H4 (cell line): ENCODE results near the gene DPP6. TPM values are rescaled to one million over a fixed set of nuclear protein-coding genes. Genes with fewer than 3 reads are reported as not detected.
A peak's percentile ranks its signal among the peaks of the same experiment; 100 is the strongest.
"Not testable (repeated sequence)": the region's sequence is repeated elsewhere in the genome, so short reads cannot be mapped to it uniquely, and the experiment has no call there.

Experiments used
- DNase-seq: peaks from one replicate; pipeline ENCODE4 v3.0.0-alpha.2; 2015; ENCODE audit warnings: low spot score
- total RNA-seq: library from RNA; depleted of rRNA; stranded (reverse); fragments of >200 nt; shearing (Covaris generic); gene quantifications from 2 replicates; pipeline ENCODE4 v1.2.3, GENCODE V29; 2014

DPP6 gene
- total RNA-seq, 1 experiment from 2014 or later: 0.06 TPM

GRCh38 chr7:154656618-154657017 lies 604.4 kb downstream of the DPP6 start:
- DNase-seq: no peak

- DNase-seq: no peak
Observed at GRCh38 chr7:154666768-154667167, 614.6 kb downstream of the DPP6 start.

- no peak for DNase-seq
Observed at GRCh38 chr7:154672659-154673415, 620.6 kb downstream of the DPP6 start.

GRCh38 chr7:154674191-154674590 lies 622.0 kb downstream of the DPP6 start:
- DNase-seq: no peak

- DNase-seq: no peak
Observed at GRCh38 chr7:154675560-154675959, 623.4 kb downstream of the DPP6 start.

- DNase-seq: not testable (repeated sequence)
Observed at GRCh38 chr7:154676033-154676421, 623.8 kb downstream of the DPP6 start.

- DNase-seq: peak; percentile 59
Observed at GRCh38 chr7:154676422-154677073, 624.4 kb downstream of the DPP6 start.

- no peak for DNase-seq
Observed at GRCh38 chr7:154677454-154677853, 625.3 kb downstream of the DPP6 start.

GRCh38 chr7:154678001-154678550 lies 625.9 kb downstream of the DPP6 start:
- not testable (repeated sequence) for DNase-seq

- DNase-seq: no peak
Observed at GRCh38 chr7:154679379-154680053, 627.3 kb downstream of the DPP6 start.

- DNase-seq: no peak
Observed at GRCh38 chr7:154680894-154681659, 628.9 kb downstream of the DPP6 start.

GRCh38 chr7:154682003-154682402 lies 629.8 kb downstream of the DPP6 start:
- no peak for DNase-seq

- no peak for DNase-seq
Observed at GRCh38 chr7:154684666-154685563, 632.7 kb downstream of the DPP6 start.

GRCh38 chr7:154685564-154685901 lies 633.3 kb downstream of the DPP6 start:
- DNase-seq: no peak

GRCh38 chr7:154686305-154686704 lies 634.1 kb downstream of the DPP6 start:
- DNase-seq: no peak

GRCh38 chr7:154688952-154689351 lies 636.8 kb downstream of the DPP6 start:
- DNase-seq: no peak

- no peak for DNase-seq
Observed at GRCh38 chr7:154690411-154690810, 638.2 kb downstream of the DPP6 start.

GRCh38 chr7:154693661-154694060 lies 641.5 kb downstream of the DPP6 start:
- DNase-seq: no peak

GRCh38 chr7:154695836-154696235 lies 643.6 kb downstream of the DPP6 start:
- DNase-seq: no peak

- no peak for DNase-seq
Observed at GRCh38 chr7:154696556-154696955, 644.4 kb downstream of the DPP6 start.
